PFSK-1 (cell line): ENCODE results near the gene JPT2.

ENCODE experiments used
- FOXP2 ChIP-seq: optimal IDR thresholded peaks from 2 replicates; pipeline ENCODE3; 2011; ENCODE audit warnings: borderline replicate concordance, control low read depth, inconsistent platforms; ENCODE audit not compliant: insufficient read depth; ENCODE audit errors: extremely low read length, extremely low read depth
- POLR2AphosphoS5 ChIP-seq: IDR thresholded peaks from 2 replicates; pipeline ENCODE4 v1.6.1; 2012; ENCODE audit warnings: low read depth, mild to moderate bottlenecking, control low read depth, low read length, moderate library complexity
- SIN3A ChIP-seq: IDR thresholded peaks from 2 replicates; pipeline ENCODE4 v1.6.1; 2012; ENCODE audit warnings: mild to moderate bottlenecking, low read length, moderate library complexity, borderline replicate concordance; ENCODE audit not compliant: insufficient read depth
- TAF1 ChIP-seq: IDR thresholded peaks from 2 replicates; pipeline ENCODE4 v1.6.1; 2012; ENCODE audit warnings: low read length, control low read depth, borderline replicate concordance; ENCODE audit not compliant: insufficient read depth
- TF ChIP-seq, protein P1 (sequence below), 2 experiments: IDR thresholded peaks; 2 replicates each; pipeline versions ENCODE4 v1.6.1 to v1.8.0; 2011 to 2012; ENCODE audit warnings: low read depth in 2 of 2, low read length in 2 of 2, control low read depth in 1 of 2, inconsistent platforms in 1 of 2, mild to moderate bottlenecking in 1 of 2, moderate library complexity in 1 of 2; ENCODE audit not compliant: insufficient read depth in 1 of 2

DNA sequence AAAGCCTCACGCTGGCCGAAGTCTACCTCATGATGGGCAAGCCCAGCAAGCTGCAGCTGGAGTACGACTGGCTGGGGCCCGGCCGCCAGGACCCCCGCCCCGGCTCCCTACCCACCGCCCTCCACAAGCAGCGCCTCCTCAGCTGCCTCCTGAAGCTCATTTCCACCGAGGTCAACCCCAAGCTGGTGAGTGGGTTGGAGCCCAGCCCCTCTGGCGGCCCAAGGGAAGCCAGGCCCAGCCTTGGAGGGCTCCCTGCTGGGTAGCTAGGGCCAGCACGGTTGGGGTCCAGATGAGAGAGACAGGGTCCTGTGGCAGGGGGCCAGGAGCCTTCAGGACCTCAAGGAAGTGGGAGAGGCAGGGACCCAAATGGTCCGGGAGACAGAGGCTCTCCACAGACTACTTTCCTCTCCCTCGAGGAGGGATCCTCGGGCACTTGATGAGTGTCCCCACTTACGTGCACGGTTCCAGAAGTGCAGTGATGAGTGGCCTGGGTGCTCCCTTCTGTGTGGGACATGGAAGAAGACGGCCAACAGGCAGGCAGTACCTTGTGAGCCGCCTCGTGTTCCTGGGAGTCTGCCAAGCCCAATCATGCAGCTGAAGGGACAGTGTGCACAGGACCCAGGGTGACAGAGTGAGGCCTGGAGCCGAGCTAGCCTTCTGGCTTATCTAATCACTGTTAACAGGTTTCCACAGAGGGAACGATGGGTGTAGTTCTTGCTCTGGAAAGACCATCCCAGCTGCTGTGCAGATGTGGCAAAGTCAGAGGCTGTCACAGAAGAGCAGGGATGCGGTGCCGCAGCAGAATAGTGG is 21.1 kb upstream of the JPT2 start:
- TF ChIP-seq, protein P1, sequence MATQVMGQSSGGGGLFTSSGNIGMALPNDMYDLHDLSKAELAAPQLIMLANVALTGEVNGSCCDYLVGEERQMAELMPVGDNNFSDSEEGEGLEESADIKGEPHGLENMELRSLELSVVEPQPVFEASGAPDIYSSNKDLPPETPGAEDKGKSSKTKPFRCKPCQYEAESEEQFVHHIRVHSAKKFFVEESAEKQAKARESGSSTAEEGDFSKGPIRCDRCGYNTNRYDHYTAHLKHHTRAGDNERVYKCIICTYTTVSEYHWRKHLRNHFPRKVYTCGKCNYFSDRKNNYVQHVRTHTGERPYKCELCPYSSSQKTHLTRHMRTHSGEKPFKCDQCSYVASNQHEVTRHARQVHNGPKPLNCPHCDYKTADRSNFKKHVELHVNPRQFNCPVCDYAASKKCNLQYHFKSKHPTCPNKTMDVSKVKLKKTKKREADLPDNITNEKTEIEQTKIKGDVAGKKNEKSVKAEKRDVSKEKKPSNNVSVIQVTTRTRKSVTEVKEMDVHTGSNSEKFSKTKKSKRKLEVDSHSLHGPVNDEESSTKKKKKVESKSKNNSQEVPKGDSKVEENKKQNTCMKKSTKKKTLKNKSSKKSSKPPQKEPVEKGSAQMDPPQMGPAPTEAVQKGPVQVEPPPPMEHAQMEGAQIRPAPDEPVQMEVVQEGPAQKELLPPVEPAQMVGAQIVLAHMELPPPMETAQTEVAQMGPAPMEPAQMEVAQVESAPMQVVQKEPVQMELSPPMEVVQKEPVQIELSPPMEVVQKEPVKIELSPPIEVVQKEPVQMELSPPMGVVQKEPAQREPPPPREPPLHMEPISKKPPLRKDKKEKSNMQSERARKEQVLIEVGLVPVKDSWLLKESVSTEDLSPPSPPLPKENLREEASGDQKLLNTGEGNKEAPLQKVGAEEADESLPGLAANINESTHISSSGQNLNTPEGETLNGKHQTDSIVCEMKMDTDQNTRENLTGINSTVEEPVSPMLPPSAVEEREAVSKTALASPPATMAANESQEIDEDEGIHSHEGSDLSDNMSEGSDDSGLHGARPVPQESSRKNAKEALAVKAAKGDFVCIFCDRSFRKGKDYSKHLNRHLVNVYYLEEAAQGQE (IDR thresholded peaks at IDR 0.05; ENCODE audit: insufficient read depth in 1 of 2, low read depth in 2 of 2, low read length in 2 of 2), result no peak
- TF ChIP-seq POLR2AphosphoS5, result no peak
- no peak for TF ChIP-seq SIN3A
- no peak for TF ChIP-seq TAF1
- no peak for TF ChIP-seq FOXP2
